ENCODE data around the gene ARL5C. TPM values are rescaled to one million over a fixed set of nuclear protein-coding genes. Genes with fewer than 3 reads are reported as not detected.

ARL5C gene
- polyA plus RNA-seq, 1 donor from 2014 or later, result not detected

- Histone ChIP-seq H3K27ac (ENCODE audit: low read length) (no peak overlapping the region), H3K9ac (ENCODE audit: low read length) (no peak overlapping the region), H3K4me3 (ENCODE audit: low read length) (no peak overlapping the region), H3K27me3 (ENCODE audit: insufficient read depth, low read depth, low read length) (no peaks in the 10 kb centered on the region), H4K20me1 (ENCODE audit: insufficient read depth) (no peaks in the 10 kb centered on the region), H3K36me3 (ENCODE audit: insufficient read depth, low read length) (peaks cover 6% of the 10 kb centered on the region), H3K79me2 (replicated peaks; ENCODE audit: insufficient read depth, low read length) (no peaks in the 10 kb centered on the region), H3K4me2 (ENCODE audit: low read length) (no peak overlapping the region), H3K9me2 (ENCODE audit: insufficient read depth, low read length) (no peaks in the 10 kb centered on the region), H3F3A (ENCODE audit: insufficient read depth, low read length, poor library complexity, severe bottlenecking) (no peaks in the 10 kb centered on the region), H3K9me3 (ENCODE audit: low read length) (no peaks in the 10 kb centered on the region), H2AFZ (ENCODE audit: low read depth, low read length) (no peak overlapping the region)
- TF ChIP-seq MXI1 (conservative IDR thresholded peaks at IDR 0.05; ENCODE audit: poor library complexity, severe bottlenecking), result no peak
- no peak for TF ChIP-seq SMC3 (conservative IDR thresholded peaks at IDR 0.05; ENCODE audit: poor library complexity)
- no peak for TF ChIP-seq POLR2AphosphoS5 (IDR thresholded peaks at IDR 0.05)
- TF ChIP-seq CTCF (IDR thresholded peaks at IDR 0.05; ENCODE audit: poor library complexity, severe bottlenecking), result no peak
- TF ChIP-seq EP300 (conservative IDR thresholded peaks at IDR 0.05; ENCODE audit: poor library complexity, severe bottlenecking), result no peak
Observed at GRCh38 chr17:39187152-39187830, 21.3 kb upstream of the ARL5C start.

GRCh38 chr17:39186481-39187002 lies 20.6 kb upstream of the ARL5C start:
- Histone ChIP-seq H3K9me3 (ENCODE audit: low read length) (no peaks in the 10 kb centered on the region), H3K27ac (ENCODE audit: low read length) (no peak overlapping the region), H4K20me1 (ENCODE audit: insufficient read depth) (no peaks in the 10 kb centered on the region), H3K4me3 (ENCODE audit: low read length) (no peak overlapping the region), H3F3A (ENCODE audit: insufficient read depth, low read length, poor library complexity, severe bottlenecking) (no peaks in the 10 kb centered on the region), H3K27me3 (ENCODE audit: insufficient read depth, low read depth, low read length) (no peaks in the 10 kb centered on the region), H2AFZ (ENCODE audit: low read depth, low read length) (no peak overlapping the region), H3K4me2 (ENCODE audit: low read length) (no peak overlapping the region), H3K79me2 (replicated peaks; ENCODE audit: insufficient read depth, low read length) (no peaks in the 10 kb centered on the region), H3K9ac (ENCODE audit: low read length) (no peak overlapping the region), H3K9me2 (ENCODE audit: insufficient read depth, low read length) (no peaks in the 10 kb centered on the region), H3K36me3 (ENCODE audit: insufficient read depth, low read length) (peaks cover 6% of the 10 kb centered on the region)
- TF ChIP-seq MXI1 (conservative IDR thresholded peaks at IDR 0.05; ENCODE audit: poor library complexity, severe bottlenecking), result no peak
- TF ChIP-seq RAD21 (conservative IDR thresholded peaks at IDR 0.05), result no peak
- no peak for TF ChIP-seq POLR2AphosphoS5 (IDR thresholded peaks at IDR 0.05)
- no peak for TF ChIP-seq SMC3 (conservative IDR thresholded peaks at IDR 0.05; ENCODE audit: poor library complexity)
- no peak for TF ChIP-seq REST (IDR thresholded peaks at IDR 0.05; ENCODE audit: borderline replicate concordance)
- no peak for TF ChIP-seq TAF1 (IDR thresholded peaks at IDR 0.05; ENCODE audit: low read depth)
- TF ChIP-seq CTCF (IDR thresholded peaks at IDR 0.05; ENCODE audit: poor library complexity, severe bottlenecking), result no peak
- no peak for TF ChIP-seq EZH2 (IDR thresholded peaks at IDR 0.05; ENCODE audit: borderline replicate concordance, insufficient read depth, low read length, poor library complexity, severe bottlenecking)
- no peak for TF ChIP-seq EP300 (conservative IDR thresholded peaks at IDR 0.05; ENCODE audit: poor library complexity, severe bottlenecking)
